ENCODE results near the gene KLHL21. TPM values are rescaled to one million over a fixed set of nuclear protein-coding genes. Genes with fewer than 3 reads are reported as not detected.
A peak's percentile ranks its signal among the peaks of the same experiment; 100 is the strongest.

Gene KLHL21
- total RNA-seq, 2 donors from 2014 or later = 67.1 to 111 TPM

GRCh38 chr1:6588128-6588892, 14.4 kb downstream of the KLHL21 start:
- Histone ChIP-seq H3K4me3 (no peak overlapping the region), H3K27me3 (replicated peaks; ENCODE audit: insufficient read depth) (no peaks in the 10 kb centered on the region), H3K4me1 (replicated peaks) (peaks cover 13% of the 10 kb centered on the region), H3K9me3 (no peaks in the 10 kb centered on the region), H3K27ac (peak overlapping the region; percentile 17 to 30), H3K36me3 (peaks cover 6 to 15% of the 10 kb centered on the region in 2 donors)
- no peak for TF ChIP-seq POLR2A (IDR thresholded peaks at IDR 0.05)
- TF ChIP-seq POLR2AphosphoS5 (IDR thresholded peaks at IDR 0.05) = no peak
- no peak for TF ChIP-seq CTCF (IDR thresholded peaks at IDR 0.05)
- WGBS = 63% methylated on average over 25 of the region's 25 CpGs
- no peak for DNase-seq (ENCODE audit: low spot score)
- intact Hi-C loops (cut with DNase I) = loop anchor here (5.0 kb wide), 1 partner anchor 39 kb away; no protein-coding TSS in a partner anchor

GRCh38 chr1:6587261-6588005, 15.2 kb downstream of the KLHL21 start:
- WGBS = 34% methylated on average over 13 of the region's 13 CpGs
- DNase-seq (ENCODE audit: low spot score) = peak; percentile 67
- Histone ChIP-seq H3K4me3 (no peak overlapping the region), H3K4me1 (replicated peaks) (peaks cover 13% of the 10 kb centered on the region), H3K27ac (peak overlapping the region; percentile 17 to 30), H3K9me3 (no peaks in the 10 kb centered on the region), H3K36me3 (peaks cover 4 to 6% of the 10 kb centered on the region in 2 donors), H3K27me3 (replicated peaks; ENCODE audit: insufficient read depth) (no peaks in the 10 kb centered on the region)
- intact Hi-C loops (cut with DNase I) = loop anchor here (5.0 kb wide), 1 partner anchor 40 kb away; no protein-coding TSS in a partner anchor
- peak; percentile 13 for TF ChIP-seq POLR2A (IDR thresholded peaks at IDR 0.05)
- TF ChIP-seq CTCF (IDR thresholded peaks at IDR 0.05) = no peak
- TF ChIP-seq POLR2AphosphoS5 (IDR thresholded peaks at IDR 0.05) = peak; percentile 65

- Histone ChIP-seq H3K27me3 (replicated peaks; ENCODE audit: insufficient read depth) (no peaks in the 10 kb centered on the region), H3K27ac (no peak overlapping the region), H3K4me3 (no peak overlapping the region), H3K4me1 (replicated peaks) (peaks cover 18% of the 10 kb centered on the region), H3K9me3 (no peaks in the 10 kb centered on the region), H3K36me3 (peaks cover 4 to 5% of the 10 kb centered on the region in 2 donors)
- WGBS = 75% methylated on average over 11 of the region's 11 CpGs
- no peak for DNase-seq (ENCODE audit: low spot score)
- TF ChIP-seq POLR2AphosphoS5 (IDR thresholded peaks at IDR 0.05) (no peak), CTCF (IDR thresholded peaks at IDR 0.05) (no peak), POLR2A (IDR thresholded peaks at IDR 0.05) (no peak)
- intact Hi-C loops (cut with DNase I) = loop anchor here (5.0 kb wide), 1 partner anchor 41 kb away; no protein-coding TSS in a partner anchor
Measured at GRCh38 chr1:6586404-6586816, 16.3 kb downstream of the KLHL21 start.

- peaks cover 4 to 5% of the 10 kb centered on the region in 2 donors for H3K36me3 ChIP-seq
- intact Hi-C loops (cut with DNase I) = loop anchor here (5.0 kb wide), 1 partner anchor 41 kb away; no protein-coding TSS in a partner anchor
- no peak overlapping the region for H3K27ac ChIP-seq
- no peak for TF ChIP-seq POLR2A (IDR thresholded peaks at IDR 0.05)
- TF ChIP-seq CTCF (IDR thresholded peaks at IDR 0.05) = no peak
- TF ChIP-seq POLR2AphosphoS5 (IDR thresholded peaks at IDR 0.05) = no peak
- WGBS = 76% methylated on average over 7 of the region's 7 CpGs
- H3K4me1 ChIP-seq (replicated peaks) = peaks cover 21% of the 10 kb centered on the region
- H3K27me3 ChIP-seq (replicated peaks; ENCODE audit: insufficient read depth) = no peaks in the 10 kb centered on the region
- H3K4me3 ChIP-seq = no peak overlapping the region
- no peak for DNase-seq (ENCODE audit: low spot score)
- no peaks in the 10 kb centered on the region for H3K9me3 ChIP-seq
Measured at GRCh38 chr1:6585841-6586240, 16.8 kb downstream of the KLHL21 start.

All from prostate gland (tissue), 2 donors.